ENCODE data around the gene CENPF.
"Not testable (repeated sequence)": the region's sequence is repeated elsewhere in the genome, so short reads cannot be mapped to it uniquely, and the experiment has no call there.

Gene CENPF, protein sequence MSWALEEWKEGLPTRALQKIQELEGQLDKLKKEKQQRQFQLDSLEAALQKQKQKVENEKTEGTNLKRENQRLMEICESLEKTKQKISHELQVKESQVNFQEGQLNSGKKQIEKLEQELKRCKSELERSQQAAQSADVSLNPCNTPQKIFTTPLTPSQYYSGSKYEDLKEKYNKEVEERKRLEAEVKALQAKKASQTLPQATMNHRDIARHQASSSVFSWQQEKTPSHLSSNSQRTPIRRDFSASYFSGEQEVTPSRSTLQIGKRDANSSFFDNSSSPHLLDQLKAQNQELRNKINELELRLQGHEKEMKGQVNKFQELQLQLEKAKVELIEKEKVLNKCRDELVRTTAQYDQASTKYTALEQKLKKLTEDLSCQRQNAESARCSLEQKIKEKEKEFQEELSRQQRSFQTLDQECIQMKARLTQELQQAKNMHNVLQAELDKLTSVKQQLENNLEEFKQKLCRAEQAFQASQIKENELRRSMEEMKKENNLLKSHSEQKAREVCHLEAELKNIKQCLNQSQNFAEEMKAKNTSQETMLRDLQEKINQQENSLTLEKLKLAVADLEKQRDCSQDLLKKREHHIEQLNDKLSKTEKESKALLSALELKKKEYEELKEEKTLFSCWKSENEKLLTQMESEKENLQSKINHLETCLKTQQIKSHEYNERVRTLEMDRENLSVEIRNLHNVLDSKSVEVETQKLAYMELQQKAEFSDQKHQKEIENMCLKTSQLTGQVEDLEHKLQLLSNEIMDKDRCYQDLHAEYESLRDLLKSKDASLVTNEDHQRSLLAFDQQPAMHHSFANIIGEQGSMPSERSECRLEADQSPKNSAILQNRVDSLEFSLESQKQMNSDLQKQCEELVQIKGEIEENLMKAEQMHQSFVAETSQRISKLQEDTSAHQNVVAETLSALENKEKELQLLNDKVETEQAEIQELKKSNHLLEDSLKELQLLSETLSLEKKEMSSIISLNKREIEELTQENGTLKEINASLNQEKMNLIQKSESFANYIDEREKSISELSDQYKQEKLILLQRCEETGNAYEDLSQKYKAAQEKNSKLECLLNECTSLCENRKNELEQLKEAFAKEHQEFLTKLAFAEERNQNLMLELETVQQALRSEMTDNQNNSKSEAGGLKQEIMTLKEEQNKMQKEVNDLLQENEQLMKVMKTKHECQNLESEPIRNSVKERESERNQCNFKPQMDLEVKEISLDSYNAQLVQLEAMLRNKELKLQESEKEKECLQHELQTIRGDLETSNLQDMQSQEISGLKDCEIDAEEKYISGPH (N-terminal part only)

DNA sequence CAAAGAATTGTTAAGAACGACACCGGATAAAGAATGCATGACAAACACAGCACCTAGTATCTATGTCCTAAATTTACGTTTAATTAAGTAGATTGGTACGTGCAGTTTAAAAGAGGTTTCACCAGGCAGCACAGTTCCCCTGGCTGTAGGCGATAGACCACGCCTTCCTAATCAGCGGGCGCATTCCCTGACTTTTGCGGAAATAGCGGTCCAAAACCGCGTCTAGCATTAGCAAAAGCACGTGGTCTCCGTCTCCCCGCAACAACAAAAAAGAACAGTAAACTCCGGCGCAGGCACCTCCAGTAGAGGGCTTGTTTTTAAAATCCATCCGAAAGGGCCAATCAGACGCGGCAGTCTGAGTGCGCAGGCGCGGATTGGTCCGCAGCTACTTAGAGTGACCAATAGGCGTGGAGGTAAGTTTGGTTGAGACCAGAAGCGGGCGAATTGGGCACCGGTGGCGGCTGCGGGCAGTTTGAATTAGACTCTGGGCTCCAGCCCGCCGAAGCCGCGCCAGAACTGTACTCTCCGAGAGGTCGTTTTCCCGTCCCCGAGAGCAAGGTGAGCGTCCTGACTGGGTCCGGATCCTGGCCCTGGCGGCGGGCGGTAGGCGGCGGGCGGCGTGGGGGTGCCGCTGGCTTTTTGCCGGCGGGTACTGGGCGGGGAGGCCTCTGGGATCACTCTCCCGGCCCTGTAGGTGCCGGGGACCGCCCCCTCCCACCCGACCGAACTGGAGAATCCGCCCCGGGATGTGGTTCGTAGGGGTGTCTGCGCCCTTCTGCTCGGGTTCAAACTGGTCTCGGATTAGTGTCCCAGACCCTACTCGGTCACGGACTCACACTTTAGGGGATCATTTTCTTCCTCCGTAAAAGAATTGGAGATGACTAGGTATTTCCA, at the start of gene CENPF:
CENPF (plus strand) TSS at position 432 of the 894 bp plus-strand sequence. CDS start 10,560 bp downstream, outside the sequence.
- peak; percentile 96 to 97 for DNase-seq

DNA sequence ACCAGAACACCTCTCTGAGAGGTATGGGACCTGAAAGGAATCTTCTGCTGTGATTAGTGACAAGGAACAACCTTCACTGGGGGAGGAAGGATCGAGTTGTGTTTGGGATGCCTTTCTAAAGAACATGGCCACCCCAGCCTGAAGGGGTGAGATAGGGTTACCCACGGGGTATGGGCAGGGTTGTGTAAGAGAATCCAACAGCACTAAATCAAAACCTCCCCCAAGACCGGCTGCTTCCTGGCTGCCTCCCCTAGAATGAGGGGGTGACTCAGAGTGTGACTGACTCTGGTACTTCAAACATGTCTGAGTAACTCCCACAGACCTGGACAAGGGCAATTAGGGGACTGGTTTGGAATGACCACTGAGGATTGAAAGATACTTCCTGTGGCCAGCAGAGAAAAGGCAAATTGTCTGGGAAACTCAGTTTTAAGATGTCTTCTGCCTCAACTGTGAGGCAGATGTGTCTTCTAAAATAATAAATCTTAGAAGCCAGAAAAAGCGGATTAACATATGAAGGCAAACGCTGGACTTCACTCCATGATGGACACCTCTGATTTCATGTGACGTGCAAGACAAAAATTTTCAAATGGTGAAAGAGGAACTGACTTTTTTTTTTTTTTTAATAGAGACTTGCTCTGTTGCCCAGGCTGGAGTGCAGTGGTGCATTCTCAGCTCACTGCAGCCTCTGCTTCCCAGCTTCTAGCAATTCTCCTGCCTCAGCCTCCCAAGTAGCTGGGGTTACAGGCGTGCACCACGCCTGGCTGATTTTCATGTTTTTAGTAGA, 44.9 kb upstream of the CENPF start:
- DNase-seq, result no peak

DNA sequence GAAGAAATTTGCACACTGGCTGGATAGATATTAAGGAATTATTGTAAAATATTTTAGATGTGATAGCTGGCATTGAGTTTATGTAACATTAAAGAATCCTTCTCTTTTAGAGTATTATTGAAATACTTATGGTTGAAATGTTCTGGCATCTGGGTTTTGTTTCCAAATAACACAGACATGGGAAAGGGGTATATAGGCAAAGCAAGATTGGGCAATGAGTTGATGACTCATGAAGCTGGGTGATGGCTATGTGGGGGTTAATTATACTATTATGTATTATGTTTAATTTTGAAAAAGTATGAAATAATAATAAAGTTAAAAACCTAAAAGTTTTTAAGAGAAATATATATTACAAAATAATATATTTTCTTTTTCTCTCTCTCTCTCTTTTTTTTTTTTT, 39.1 kb upstream of the CENPF start:
- DNase-seq, result no peak

DNA sequence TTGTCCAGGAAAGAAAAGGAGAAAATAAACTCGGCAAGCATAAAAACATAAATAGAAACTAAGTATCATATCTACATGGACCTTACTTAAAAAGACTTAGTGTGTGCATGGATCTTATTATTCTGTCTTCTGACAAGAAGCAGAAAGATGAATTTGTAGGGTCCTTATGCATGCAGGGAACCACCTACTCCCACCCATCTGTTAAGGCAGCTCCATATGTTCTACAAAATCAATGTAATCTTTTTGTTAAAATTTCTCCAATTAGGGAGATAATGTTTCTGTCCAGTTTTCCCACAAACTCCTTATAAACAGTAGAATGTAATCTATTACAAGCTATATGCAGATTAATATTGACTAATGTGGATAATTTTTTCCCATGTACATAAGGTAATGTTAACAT, 37.7 kb upstream of the CENPF start:
- no peak for DNase-seq

DNA sequence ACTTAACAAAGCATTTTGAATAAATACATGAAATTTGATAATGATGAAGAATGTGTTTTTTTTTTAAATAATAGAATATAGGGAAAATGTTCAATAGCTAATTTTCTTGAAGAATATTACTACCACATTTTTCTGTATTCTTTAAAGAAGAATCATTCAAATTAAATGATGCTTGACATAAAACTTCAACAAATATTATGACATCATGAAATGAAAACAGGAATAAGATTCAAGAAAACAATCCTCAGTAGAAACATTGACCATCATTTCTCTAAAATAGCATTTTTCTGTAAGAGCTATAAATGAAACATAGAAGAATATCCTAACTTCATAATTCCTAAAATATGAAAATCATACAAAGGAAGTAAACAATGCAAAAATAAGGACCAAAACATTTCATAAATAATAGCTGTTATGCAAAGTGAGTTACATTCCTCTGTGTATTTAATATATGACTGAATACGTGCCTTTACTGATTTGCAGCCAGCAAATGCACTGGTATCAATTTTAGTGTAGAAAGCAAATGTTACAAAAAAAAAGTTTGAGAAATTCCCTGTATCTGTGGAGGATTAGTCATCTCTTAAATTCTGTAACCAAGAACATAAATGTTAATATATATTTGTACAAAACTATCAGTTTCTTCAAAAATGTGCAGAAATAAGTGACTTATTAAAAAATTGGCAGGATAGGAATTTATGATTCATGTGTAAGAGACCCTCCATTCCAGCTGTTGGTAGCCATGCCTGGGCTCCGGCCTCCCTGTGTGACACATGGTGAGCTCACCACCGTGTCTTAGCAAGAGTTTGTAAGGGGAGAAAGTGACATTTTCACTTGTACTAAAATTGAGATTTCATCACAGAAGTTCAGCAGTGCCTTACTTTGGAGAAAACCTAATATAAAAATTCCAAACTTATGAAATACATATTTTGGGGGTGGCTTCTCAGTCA, 36.6 kb upstream of the CENPF start:
- no peak for DNase-seq

- no peak for DNase-seq
These were observed 35.5 kb upstream of the CENPF start for GRCh38 chr1:214567481-214567980.

DNA sequence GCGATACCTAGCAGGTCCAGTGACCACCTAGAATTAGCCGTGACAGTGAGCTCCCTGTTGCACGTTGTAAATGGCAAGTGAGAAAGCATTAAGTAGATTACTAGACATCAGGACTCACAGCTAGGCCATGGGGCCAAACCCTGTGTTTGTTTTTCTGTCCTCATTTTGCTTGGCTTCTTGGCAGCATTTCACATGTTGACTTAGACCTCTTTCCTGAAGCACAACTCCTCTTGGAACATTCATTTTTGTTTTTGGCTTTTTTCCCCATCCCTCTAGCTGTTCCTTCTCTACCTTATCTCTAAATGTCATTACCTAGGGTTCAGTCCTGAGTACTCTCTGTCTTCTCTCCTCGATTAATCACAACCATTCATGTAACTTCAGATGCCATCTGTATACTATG, 34.7 kb upstream of the CENPF start:
- DNase-seq, result no peak

- DNase-seq, result no peak
These were observed 33.5 kb upstream of the CENPF start for GRCh38 chr1:214569357-214570004.

DNA sequence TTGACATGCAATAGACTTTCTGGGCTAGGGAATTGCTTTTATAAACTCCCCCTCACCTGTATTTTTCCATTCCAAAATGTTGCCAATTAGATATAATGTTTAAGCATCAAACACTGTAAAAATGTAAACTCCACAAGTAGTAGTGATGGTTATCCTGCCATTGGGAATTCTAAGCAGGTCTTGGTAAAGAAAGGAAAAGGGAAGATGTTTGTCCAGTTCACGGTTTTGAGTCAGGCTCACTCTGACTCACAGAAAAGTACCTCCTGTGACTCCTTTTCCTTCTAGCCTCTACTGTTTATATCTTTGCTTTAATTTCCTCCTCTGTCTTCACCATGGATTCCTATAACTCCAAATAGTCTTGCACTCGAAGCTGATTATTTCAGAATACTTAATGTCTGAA, 32.6 kb upstream of the CENPF start:
- no peak for DNase-seq

DNA sequence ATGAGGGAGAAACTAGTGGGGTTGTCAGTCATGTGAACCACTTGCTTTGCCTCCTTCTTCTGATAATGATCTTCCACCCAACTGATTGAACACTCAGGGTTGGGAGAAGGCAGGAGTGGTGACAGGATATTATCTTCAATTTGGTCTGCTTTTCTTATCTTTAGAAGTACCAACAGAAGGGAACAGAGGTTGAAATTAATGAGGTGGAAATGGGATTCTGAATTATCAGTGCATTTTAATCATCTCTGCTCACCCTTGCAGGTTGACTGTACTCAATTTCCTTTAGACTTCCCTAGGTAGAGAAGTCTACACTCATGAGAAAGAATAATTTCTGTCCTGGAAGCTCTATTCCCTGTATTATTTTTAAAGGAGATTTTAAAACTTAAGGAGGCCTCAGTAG, 31.7 kb upstream of the CENPF start:
- no peak for DNase-seq

- no peak for DNase-seq
These were observed 29.3 kb upstream of the CENPF start for GRCh38 chr1:214573386-214574318.

GRCh38 chr1:214574598-214575411, 28.2 kb upstream of the CENPF start:
- no peak for DNase-seq

DNA sequence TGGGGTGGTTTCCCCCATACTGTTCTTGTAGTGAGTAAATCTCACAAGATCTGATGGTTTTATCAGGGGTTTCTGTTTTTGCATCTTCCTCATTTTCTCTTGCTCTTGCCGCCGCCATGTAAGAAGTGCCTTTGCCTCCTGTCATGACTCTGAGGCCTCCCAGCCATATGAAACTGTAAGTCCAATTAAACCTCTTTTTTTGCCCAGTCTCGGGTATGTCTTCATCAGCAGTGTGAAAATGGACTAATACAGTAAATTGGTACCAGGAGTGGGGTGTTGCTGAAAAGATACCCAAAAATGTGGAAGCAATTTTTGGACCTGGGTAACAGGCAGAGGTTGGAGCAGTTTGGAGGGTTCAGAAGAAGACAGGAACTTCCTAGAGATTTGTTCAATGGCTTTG, 26.9 kb upstream of the CENPF start:
- DNase-seq, result not testable (repeated sequence)

GRCh38 chr1:214579183-214579582, 23.8 kb upstream of the CENPF start:
- DNase-seq, result no peak

GRCh38 chr1:214581785-214582184, 21.2 kb upstream of the CENPF start:
- DNase-seq, result no peak

- no peak for DNase-seq
These were observed 20.6 kb upstream of the CENPF start for GRCh38 chr1:214582289-214582891.

DNA sequence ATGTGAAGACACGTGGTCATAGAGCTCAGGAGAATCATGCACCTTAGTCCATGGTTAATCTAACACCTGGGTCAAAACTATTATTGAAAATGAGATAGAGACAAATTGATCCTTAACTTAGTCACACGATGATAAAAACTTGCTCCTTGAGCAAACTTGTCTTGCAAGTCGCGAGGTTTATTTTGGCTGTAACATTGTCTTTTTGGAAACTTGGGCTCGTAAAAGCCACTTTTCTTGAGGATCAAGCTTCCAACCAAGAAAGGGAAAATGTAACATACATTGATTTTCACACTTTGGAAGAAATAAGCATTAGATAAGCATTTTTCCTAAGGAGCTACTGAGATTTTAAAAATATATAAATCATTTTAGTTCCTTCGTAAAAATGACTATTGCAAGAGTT, 19.9 kb upstream of the CENPF start:
- no peak for DNase-seq

Data from NCI-H1930 (cell line).